Skeletal muscle tissue (tissue), 4 donors: ENCODE data around the gene OPHN1. TPM values are rescaled to one million over a fixed set of nuclear protein-coding genes. Genes with fewer than 3 reads are reported as not detected.
"Not testable (repeated sequence)": the region's sequence is repeated elsewhere in the genome, so short reads cannot be mapped to it uniquely, and the experiment has no call there.

Experiments used
- H3K27ac ChIP-seq: one replicate; pipeline ENCODE4 v1.7.0; 2013; ENCODE audit warnings: mild to moderate bottlenecking, low read depth, low read length, inconsistent platforms
- H3K27me3 ChIP-seq, 3 donors: one replicate each; pipeline ENCODE4 v1.7.0; 2013; ENCODE audit warnings: low read length in 3 of 3; ENCODE audit not compliant: control insufficient read depth in 3 of 3, insufficient read depth in 3 of 3
- H3K36me3 ChIP-seq, 3 donors: one replicate each; pipeline ENCODE4 v1.7.0; 2013; ENCODE audit warnings: low read length in 3 of 3; ENCODE audit not compliant: control insufficient read depth in 3 of 3, insufficient read depth in 3 of 3
- H3K4me1 ChIP-seq, 3 donors: one replicate each; pipeline ENCODE4 v1.7.0; 2013; ENCODE audit warnings: low read length in 3 of 3, mild to moderate bottlenecking in 3 of 3; ENCODE audit not compliant: control insufficient read depth in 3 of 3, insufficient read depth in 3 of 3
- H3K4me3 ChIP-seq, 3 donors: one replicate each; pipeline ENCODE4 v1.7.0; 2013; ENCODE audit warnings: low read length in 3 of 3
- H3K9ac ChIP-seq, 3 donors: one replicate each; pipeline ENCODE4 v1.7.0; 2013; ENCODE audit warnings: low read length in 3 of 3, mild to moderate bottlenecking in 3 of 3, moderate library complexity in 2 of 3, low read depth in 1 of 3
- H3K9me3 ChIP-seq, 3 donors: one replicate each; pipeline ENCODE4 v1.7.0; 2013; ENCODE audit warnings: low read length in 3 of 3; ENCODE audit not compliant: control insufficient read depth in 3 of 3
- total RNA-seq: library from RNA; depleted of rRNA; stranded (reverse); fragments of >200 nt; gene quantifications from one replicate; pipeline ENCODE4 v1.2.3, GENCODE V29; 2014
- donor health status: Osteomylitis.

OPHN1 gene
- total RNA-seq, 1 donor from 2014 or later: 16.7 TPM

- H3K36me3 ChIP-seq, H3K27me3 ChIP-seq, H3K4me3 ChIP-seq, H3K9ac ChIP-seq, H3K4me1 ChIP-seq, H3K9me3 ChIP-seq, H3K27ac ChIP-seq: not testable (repeated sequence)
These were observed 354.5 kb downstream of the OPHN1 start for GRCh38 chrX:68078801-68079200.

- Histone ChIP-seq H3K9me3 (no peaks in the 10 kb centered on the region), H3K27me3 (no peaks in the 10 kb centered on the region), H3K4me3 (no peak overlapping the region), H3K4me1 (no peaks in the 10 kb centered on the region), H3K27ac (no peak overlapping the region), H3K9ac (no peak overlapping the region), H3K36me3 (peaks cover 0 to 2% (median 0%) of the 10 kb centered on the region in 3 donors)
These were observed 355.9 kb downstream of the OPHN1 start for GRCh38 chrX:68077378-68077777.

GRCh38 chrX:68072041-68072440, 361.3 kb downstream of the OPHN1 start:
- peaks cover 0 to 2% (median 0%) of the 10 kb centered on the region in 3 donors for H3K36me3 ChIP-seq
- no peaks in the 10 kb centered on the region for H3K9me3 ChIP-seq
- no peak overlapping the region for H3K27ac ChIP-seq
- no peaks in the 10 kb centered on the region for H3K4me1 ChIP-seq
- H3K4me3 ChIP-seq: no peak overlapping the region
- H3K9ac ChIP-seq: no peak overlapping the region
- no peaks in the 10 kb centered on the region for H3K27me3 ChIP-seq

GRCh38 chrX:68070119-68070518, 363.2 kb downstream of the OPHN1 start:
- H3K36me3 ChIP-seq, H3K9me3 ChIP-seq, H3K4me3 ChIP-seq, H3K27me3 ChIP-seq, H3K27ac ChIP-seq, H3K4me1 ChIP-seq, H3K9ac ChIP-seq: not testable (repeated sequence)

- no peaks in the 10 kb centered on the region for H3K9me3 ChIP-seq
- H3K36me3 ChIP-seq: no peaks in the 10 kb centered on the region
- no peak overlapping the region for H3K9ac ChIP-seq
- no peak overlapping the region for H3K4me3 ChIP-seq
- H3K27me3 ChIP-seq: no peaks in the 10 kb centered on the region
- no peak overlapping the region for H3K27ac ChIP-seq
- H3K4me1 ChIP-seq: no peaks in the 10 kb centered on the region
These were observed 372.1 kb downstream of the OPHN1 start for GRCh38 chrX:68061206-68061535.

- Histone ChIP-seq H3K9ac (no peak overlapping the region), H3K4me1 (no peaks in the 10 kb centered on the region), H3K9me3 (no peaks in the 10 kb centered on the region), H3K4me3 (no peak overlapping the region), H3K27ac (no peak overlapping the region), H3K36me3 (no peaks in the 10 kb centered on the region), H3K27me3 (no peaks in the 10 kb centered on the region)
These were observed 372.6 kb downstream of the OPHN1 start for GRCh38 chrX:68060506-68061205.

- H3K36me3 ChIP-seq: no peaks in the 10 kb centered on the region
- no peak overlapping the region for H3K4me3 ChIP-seq
- H3K27ac ChIP-seq: no peak overlapping the region
- no peak overlapping the region for H3K9ac ChIP-seq
- H3K4me1 ChIP-seq: no peaks in the 10 kb centered on the region
- H3K9me3 ChIP-seq: no peaks in the 10 kb centered on the region
- H3K27me3 ChIP-seq: no peaks in the 10 kb centered on the region
These were observed 373.8 kb downstream of the OPHN1 start for GRCh38 chrX:68059469-68059868.

GRCh38 chrX:68049466-68049865, 383.8 kb downstream of the OPHN1 start:
- H3K4me3 ChIP-seq: no peak overlapping the region
- no peak overlapping the region for H3K9ac ChIP-seq
- no peaks in the 10 kb centered on the region for H3K4me1 ChIP-seq
- H3K9me3 ChIP-seq: no peaks in the 10 kb centered on the region
- peaks cover 0 to 6% (median 0%) of the 10 kb centered on the region in 3 donors for H3K27me3 ChIP-seq
- H3K27ac ChIP-seq: no peak overlapping the region
- H3K36me3 ChIP-seq: peaks cover 0 to 4% (median 0%) of the 10 kb centered on the region in 3 donors

- no peak overlapping the region for H3K9ac ChIP-seq
- peaks cover 0 to 4% (median 0%) of the 10 kb centered on the region in 3 donors for H3K36me3 ChIP-seq
- H3K4me3 ChIP-seq: no peak overlapping the region
- no peaks in the 10 kb centered on the region for H3K4me1 ChIP-seq
- peaks cover 0 to 6% (median 0%) of the 10 kb centered on the region in 3 donors for H3K27me3 ChIP-seq
- H3K9me3 ChIP-seq: no peaks in the 10 kb centered on the region
- H3K27ac ChIP-seq: no peak overlapping the region
These were observed 384.5 kb downstream of the OPHN1 start for GRCh38 chrX:68048774-68049173.

GRCh38 chrX:68045008-68045577, 388.2 kb downstream of the OPHN1 start:
- H3K36me3 ChIP-seq: peaks cover 0 to 2% (median 0%) of the 10 kb centered on the region in 3 donors
- peaks cover 0 to 1% (median 0%) of the 10 kb centered on the region in 3 donors for H3K27me3 ChIP-seq
- no peaks in the 10 kb centered on the region for H3K4me1 ChIP-seq
- H3K9ac ChIP-seq: no peak overlapping the region
- no peaks in the 10 kb centered on the region for H3K9me3 ChIP-seq
- H3K4me3 ChIP-seq: no peak overlapping the region
- H3K27ac ChIP-seq: no peak overlapping the region
